Caco-2 (cell line): ENCODE results near the gene PODXL2. TPM values are rescaled to one million over a fixed set of nuclear protein-coding genes. Genes with fewer than 3 reads are reported as not detected.

Source experiments
- BruUV-seq: library from RNA; stranded (reverse); fragments of 400-500 nt; replicated peaks from 2 replicates; lab custom pipeline; 2021; lab: Mats Ljungman, UMichigan
- CTCF ChIA-PET: fragments of 300-600 bp; sonication (Branson Sonifier 250); formaldehyde crosslinking; loops from one replicate; lab custom pipeline; 2022; ENCODE audit warnings: antibody characterized with exemption; lab: Charles Lee
- POLR2A ChIA-PET: fragments of 300-600 bp; sonication (Branson Sonifier 250); formaldehyde crosslinking; loops from one replicate; lab custom pipeline; 2022; ENCODE audit warnings: antibody characterized with exemption; lab: Charles Lee
- DNase-seq, 2 experiments: peaks; one replicate each; pipeline versions ENCODE4 v3.0.0 to v3.0.0-alpha.2; 2020 to 2022
- H3K27me3 ChIP-seq: replicated peaks from 2 replicates; pipeline ENCODE4 v1.6.0; 2011; ENCODE audit warnings: low read length; ENCODE audit not compliant: control insufficient read depth, insufficient read depth
- H3K36me3 ChIP-seq: 2 replicates; pipeline ENCODE4 v1.5.1; 2011; ENCODE audit warnings: low read length; ENCODE audit not compliant: control insufficient read depth, insufficient read depth
- H3K4me1 ChIP-seq: fragments of 250-450 bp; sonication (Bioruptor Pico); 2 replicates; pipeline ENCODE4 v1.5.1; 2020; ENCODE audit warnings: mild to moderate bottlenecking
- H3K4me3 ChIP-seq: 2 replicates; pipeline ENCODE4 v1.5.1; 2011; ENCODE audit warnings: low read depth, mild to moderate bottlenecking, control low read depth, low read length
- H3K9me3 ChIP-seq: fragments of 250-450 bp; sonication (Bioruptor Pico); 2 replicates; pipeline ENCODE4 v1.5.1; 2020; ENCODE audit warnings: mild to moderate bottlenecking, moderate library complexity
- H3K27ac Mint-ChIP-seq: one replicate; pipeline ENCODE4 v1.8.0; 2022; ENCODE audit warnings: mixed read lengths; ENCODE audit not compliant: unreplicated experiment
- H3K27me3 Mint-ChIP-seq: one replicate; pipeline ENCODE4 v1.8.0; 2022; ENCODE audit warnings: mixed read lengths; ENCODE audit not compliant: insufficient read depth, unreplicated experiment
- H3K36me3 Mint-ChIP-seq: one replicate; pipeline ENCODE4 v1.8.0; 2022; ENCODE audit warnings: mild to moderate bottlenecking, mixed read lengths; ENCODE audit not compliant: insufficient read depth, unreplicated experiment
- H3K4me1 Mint-ChIP-seq: one replicate; pipeline ENCODE4 v1.8.0; 2022; ENCODE audit warnings: low read depth, mixed read lengths; ENCODE audit not compliant: unreplicated experiment
- H3K4me3 Mint-ChIP-seq: one replicate; pipeline ENCODE4 v1.8.0; 2022; ENCODE audit warnings: mild to moderate bottlenecking, moderate library complexity, mixed read lengths; ENCODE audit not compliant: unreplicated experiment
- H3K9me3 Mint-ChIP-seq: one replicate; pipeline ENCODE4 v1.8.0; 2022; ENCODE audit warnings: mixed read lengths; ENCODE audit not compliant: unreplicated experiment
- CTCF ChIP-seq, 2 experiments: fragments of 200-600 bp in 1 of 2; IDR thresholded peaks; 1 replicate in 1 of 2; 2 replicates in 1 of 2; pipeline versions ENCODE4 v1.5.1 to v1.8.0; 2011 to 2022; ENCODE audit warnings: antibody characterized with exemption in 1 of 2, control low read depth in 1 of 2, inconsistent platforms in 1 of 2, low read depth in 1 of 2, low read length in 1 of 2, mild to moderate bottlenecking in 1 of 2, moderate library complexity in 1 of 2; ENCODE audit not compliant: insufficient read depth in 1 of 2, severe bottlenecking in 1 of 2, unreplicated experiment in 1 of 2
- intact Hi-C: fragments of 100-400 bp; cut with micrococcal nuclease; formaldehyde crosslinking; loops from one replicate; pipeline ENCODE4 v1.10.0; 2022; ENCODE audit not compliant: unreplicated experiment
- total RNA-seq: library from RNA; stranded (reverse); gene quantifications from 2 replicates; pipeline ENCODE4 v1.2.3, GENCODE V29; 2022

Gene PODXL2
- total RNA-seq, 1 experiment from 2014 or later = 39.1 TPM

DNA sequence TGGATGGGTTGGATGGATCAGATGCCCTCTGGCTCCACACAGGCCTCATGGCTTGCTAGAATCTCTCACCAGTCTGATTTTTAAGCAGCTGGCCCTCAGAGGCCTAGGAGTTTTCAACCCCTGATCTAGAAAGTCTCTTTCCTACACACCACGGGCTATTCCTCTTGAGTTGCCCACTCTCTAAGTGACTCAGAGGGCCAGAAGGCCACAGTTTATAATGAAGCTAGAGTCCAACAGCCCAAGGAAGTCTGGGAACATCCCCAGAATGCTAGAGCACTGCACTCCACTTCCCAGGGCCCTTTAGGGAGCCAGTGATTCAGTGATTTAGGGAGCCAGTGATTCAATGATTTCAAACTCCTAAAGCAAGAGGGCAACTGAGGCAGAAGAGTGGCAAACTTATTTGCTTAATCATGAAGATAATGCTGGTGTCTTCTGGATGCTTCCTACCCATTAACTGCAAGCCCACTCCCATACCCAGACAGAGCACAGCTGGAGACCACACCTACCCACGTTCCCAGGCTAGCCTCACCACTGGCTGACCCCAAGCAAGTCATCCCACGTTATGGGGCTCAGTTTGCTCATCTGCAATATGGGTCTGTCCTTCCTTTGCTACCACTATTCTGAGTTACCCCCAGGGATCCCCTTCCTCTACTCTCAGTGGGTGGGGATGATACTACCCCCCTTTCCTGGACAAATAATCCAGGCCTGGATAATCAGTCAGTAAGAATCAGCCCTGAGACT, 80.5 kb downstream of the PODXL2 start:
- no peak overlapping the region for H3K27ac Mint-ChIP-seq
- H3K36me3 ChIP-seq = no peaks in the 10 kb centered on the region
- H3K4me1 ChIP-seq = no peaks in the 10 kb centered on the region
- no peak for TF ChIP-seq CTCF (IDR thresholded peaks at IDR 0.05; ENCODE audit: insufficient read depth in 1 of 2, low read depth in 1 of 2, low read length in 1 of 2, severe bottlenecking in 1 of 2, unreplicated experiment in 1 of 2)
- intact Hi-C loops = no loop called here
- BruUV-seq = no TSS peak
- POLR2A ChIA-PET = no interaction called here
- CTCF ChIA-PET = no interaction called here
- no peak overlapping the region for H3K4me3 Mint-ChIP-seq
- H3K4me3 ChIP-seq = no peak overlapping the region
- H3K4me1 Mint-ChIP-seq = no peaks in the 10 kb centered on the region
- no peaks in the 10 kb centered on the region for H3K36me3 Mint-ChIP-seq
- DNase-seq = peak in 1 of 2 experiments; percentile 9
- H3K9me3 Mint-ChIP-seq = no peaks in the 10 kb centered on the region
- H3K9me3 ChIP-seq = no peaks in the 10 kb centered on the region
- H3K27me3 Mint-ChIP-seq = no peaks in the 10 kb centered on the region
- H3K27me3 ChIP-seq = no peaks in the 10 kb centered on the region

GRCh38 chr3:127710155-127710941, 81.4 kb downstream of the PODXL2 start:
- no TSS peak for BruUV-seq
- POLR2A ChIA-PET = no interaction called here
- intact Hi-C loops = no loop called here
- Mint-ChIP-seq H3K27ac (no peak overlapping the region), H3K36me3 (no peaks in the 10 kb centered on the region), H3K4me3 (no peak overlapping the region), H3K4me1 (no peaks in the 10 kb centered on the region), H3K9me3 (no peaks in the 10 kb centered on the region), H3K27me3 (no peaks in the 10 kb centered on the region)
- H3K9me3 ChIP-seq = no peaks in the 10 kb centered on the region
- no peak overlapping the region for H3K4me3 ChIP-seq
- CTCF ChIA-PET = no interaction called here
- DNase-seq = peak in 1 of 2 experiments; percentile 3
- H3K27me3 ChIP-seq = no peaks in the 10 kb centered on the region
- no peak for TF ChIP-seq CTCF (IDR thresholded peaks at IDR 0.05; ENCODE audit: insufficient read depth in 1 of 2, low read depth in 1 of 2, low read length in 1 of 2, severe bottlenecking in 1 of 2, unreplicated experiment in 1 of 2)
- no peaks in the 10 kb centered on the region for H3K4me1 ChIP-seq
- no peaks in the 10 kb centered on the region for H3K36me3 ChIP-seq

DNA sequence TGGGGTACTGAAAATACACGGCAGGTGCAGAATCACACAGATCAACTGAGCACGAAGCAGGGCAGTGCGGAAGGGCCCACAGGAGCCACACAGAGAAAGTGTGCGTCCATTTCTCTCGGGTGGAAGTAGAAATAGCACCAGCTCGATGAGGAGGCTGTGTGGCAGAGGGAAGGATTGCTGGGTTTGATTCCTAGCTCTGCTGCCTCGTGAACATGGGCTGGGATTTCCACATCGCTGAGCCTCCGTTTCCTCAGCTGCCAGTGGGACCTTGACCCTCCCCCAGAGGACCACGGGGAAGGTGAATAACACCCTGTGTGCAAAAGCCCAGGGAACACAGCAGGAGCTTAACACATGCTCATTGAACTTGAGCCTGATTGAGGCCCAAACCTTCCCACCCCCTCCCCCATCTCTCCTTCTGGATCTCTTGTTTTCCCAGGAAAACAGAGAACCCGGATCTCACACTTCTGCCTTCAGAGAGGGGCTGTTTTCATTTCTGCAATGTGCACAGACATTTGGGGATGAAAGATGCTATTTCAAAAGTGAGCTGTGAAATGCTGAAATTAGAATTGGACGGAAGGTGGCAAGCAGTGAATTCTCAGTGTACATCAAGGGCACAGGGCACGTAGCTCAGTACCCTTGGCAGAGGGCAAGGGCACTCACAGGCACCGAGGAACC, 82.2 kb downstream of the PODXL2 start:
- H3K27me3 ChIP-seq = no peaks in the 10 kb centered on the region
- H3K4me3 ChIP-seq = no peak overlapping the region
- no peaks in the 10 kb centered on the region for H3K36me3 ChIP-seq
- Mint-ChIP-seq H3K9me3 (no peaks in the 10 kb centered on the region), H3K27me3 (no peaks in the 10 kb centered on the region), H3K4me3 (no peak overlapping the region), H3K36me3 (no peaks in the 10 kb centered on the region), H3K27ac (no peak overlapping the region), H3K4me1 (no peaks in the 10 kb centered on the region)
- DNase-seq = peak in 1 of 2 experiments; percentile 12
- CTCF ChIA-PET = no interaction called here
- no peak for TF ChIP-seq CTCF (IDR thresholded peaks at IDR 0.05; ENCODE audit: insufficient read depth in 1 of 2, low read depth in 1 of 2, low read length in 1 of 2, severe bottlenecking in 1 of 2, unreplicated experiment in 1 of 2)
- intact Hi-C loops = no loop called here
- POLR2A ChIA-PET = no interaction called here
- no peaks in the 10 kb centered on the region for H3K9me3 ChIP-seq
- no peaks in the 10 kb centered on the region for H3K4me1 ChIP-seq
- no TSS peak for BruUV-seq
